PC-9 (cell line): Measurements from ENCODE around the gene CSAG3. TPM values are rescaled to one million over a fixed set of nuclear protein-coding genes. Genes with fewer than 3 reads are reported as not detected.
A peak's percentile ranks its signal among the peaks of the same experiment; 100 is the strongest.
"Not testable (repeated sequence)": the region's sequence is repeated elsewhere in the genome, so short reads cannot be mapped to it uniquely, and the experiment has no call there.

ENCODE experiments used
- BruUV-seq: library from RNA; stranded (reverse); fragments of 400-500 nt; replicated peaks from 2 replicates; lab custom pipeline; 2021; lab: Mats Ljungman, UMichigan
- CTCF ChIA-PET: fragments of 300-600 bp; sonication (Branson Sonifier 250); formaldehyde crosslinking; loops from one replicate; lab custom pipeline; 2022; ENCODE audit warnings: antibody characterized with exemption; lab: Charles Lee
- POLR2A ChIA-PET: fragments of 300-600 bp; sonication (Branson Sonifier 250); formaldehyde crosslinking; loops from one replicate; lab custom pipeline; 2022; ENCODE audit warnings: antibody characterized with exemption; ENCODE audit not compliant: unreplicated experiment; lab: Charles Lee
- DNase-seq, 2 experiments: peaks; one replicate each; pipeline versions ENCODE4 v3.0.0 to v3.0.0-alpha.2; 2015 to 2022; ENCODE audit warnings: mixed read lengths in 1 of 2
- H2AFZ ChIP-seq: fragments of 200-600 bp; sonication (generic); 2 replicates; pipeline ENCODE4 v1.8.1; 2017; ENCODE audit warnings: antibody characterized with exemption
- H3F3A ChIP-seq: fragments of 200-600 bp; sonication (generic); 2 replicates; pipeline ENCODE4 v1.8.1; 2017; ENCODE audit warnings: antibody characterized with exemption, mild to moderate bottlenecking, low read depth; ENCODE audit not compliant: insufficient read depth
- H3K27ac ChIP-seq: fragments of 200-600 bp; sonication (generic); 2 replicates; pipeline ENCODE4 v1.6.1; 2016; ENCODE audit warnings: mixed run types
- H3K27me3 ChIP-seq: fragments of 200-600 bp; sonication (generic); 2 replicates; pipeline ENCODE4 v1.6.1; 2016; ENCODE audit warnings: low read depth, mixed run types; ENCODE audit not compliant: insufficient read depth
- H3K36me3 ChIP-seq: fragments of 200-600 bp; sonication (generic); 2 replicates; pipeline ENCODE4 v1.6.1; 2016; ENCODE audit warnings: low read depth, mixed run types
- H3K4me1 ChIP-seq: fragments of 200-600 bp; sonication (generic); replicated peaks from 2 replicates; pipeline ENCODE4 v1.6.1; 2016; ENCODE audit warnings: mixed run types; ENCODE audit not compliant: insufficient read depth
- H3K4me2 ChIP-seq: fragments of 200-600 bp; sonication (generic); 2 replicates; pipeline ENCODE4 v1.6.1; 2017; ENCODE audit warnings: mixed run types
- H3K4me3 ChIP-seq: fragments of 200-600 bp; sonication (generic); 2 replicates; pipeline ENCODE4 v1.6.1; 2016; ENCODE audit warnings: mixed run types
- H3K79me2 ChIP-seq: fragments of 200-600 bp; sonication (generic); 2 replicates; pipeline ENCODE4 v1.6.1; 2017; ENCODE audit warnings: low read depth, mixed run types
- H3K9me2 ChIP-seq: fragments of 200-600 bp; sonication (generic); 2 replicates; pipeline ENCODE4 v1.8.1; 2017; ENCODE audit warnings: mild to moderate bottlenecking; ENCODE audit not compliant: insufficient read depth
- H3K9me3 ChIP-seq: fragments of 200-600 bp; sonication (generic); 2 replicates; pipeline ENCODE4 v1.8.1; 2016; ENCODE audit warnings: low read depth; ENCODE audit not compliant: insufficient read depth
- H4K20me1 ChIP-seq: fragments of 200-600 bp; sonication (generic); 2 replicates; pipeline ENCODE4 v1.8.1; 2017; ENCODE audit not compliant: insufficient read depth
- CTCF ChIP-seq: fragments of 200-600 bp; sonication (generic); conservative IDR thresholded peaks from 2 replicates; pipeline ENCODE4 v1.6.1; 2017; ENCODE audit warnings: mixed run types, antibody characterized with exemption, mild to moderate bottlenecking, moderate library complexity
- EZH2 ChIP-seq: fragments of 200-600 bp; sonication (generic); IDR thresholded peaks from 2 replicates; pipeline ENCODE4 v1.8.0; 2017; ENCODE audit warnings: antibody characterized with exemption, low read depth
- intact Hi-C: fragments of 100-400 bp; cut with micrococcal nuclease; formaldehyde crosslinking; loops from one replicate; pipeline ENCODE4 v1.10.0; 2022; ENCODE audit not compliant: unreplicated experiment
- total RNA-seq: library from RNA; stranded (reverse); gene quantifications from 2 replicates; pipeline ENCODE4 v1.2.3, GENCODE V29; 2021

Gene CSAG3
- total RNA-seq, 1 experiment from 2014 or later = 52.9 TPM

GRCh38 chrX:152735860-152736511, 23.0 kb upstream of the CSAG3 start:
- no peak for DNase-seq
- Histone ChIP-seq H3K9me2 (no peaks in the 10 kb centered on the region), H2AFZ (no peak overlapping the region), H3K36me3 (0 out of 2 replicates have a peak, but pooled peaks cover 3% of the 10 kb centered on the region), H3K79me2 (peaks cover 43% of the 10 kb centered on the region), H3K4me2 (no peak overlapping the region), H3F3A (0 out of 2 replicates have a peak, but pooled peaks cover 2% of the 10 kb centered on the region), H3K9me3 (no peaks in the 10 kb centered on the region), H3K4me1 (peaks cover 10% of the 10 kb centered on the region; the same call in 1 of the 2 replicates), H4K20me1 (peaks cover 4% of the 10 kb centered on the region; the same call in 1 of the 2 replicates), H3K27me3 (no peaks in the 10 kb centered on the region; the same call in 1 of the 2 replicates), H3K4me3 (no peak overlapping the region), H3K27ac (no peak overlapping the region)
- POLR2A ChIA-PET = no interaction called here
- intact Hi-C loops = no loop called here
- TF ChIP-seq EZH2 = no peak
- TF ChIP-seq CTCF = no peak
- no TSS peak for BruUV-seq
- CTCF ChIA-PET = no interaction called here

GRCh38 chrX:152736528-152736927, 22.5 kb upstream of the CSAG3 start:
- POLR2A ChIA-PET, intact Hi-C loops, BruUV-seq, DNase-seq, H3K4me2 ChIP-seq, H2AFZ ChIP-seq, H3F3A ChIP-seq, H4K20me1 ChIP-seq, H3K27me3 ChIP-seq, H3K36me3 ChIP-seq, CTCF ChIA-PET, H3K27ac ChIP-seq, H3K4me3 ChIP-seq, H3K9me3 ChIP-seq, H3K9me2 ChIP-seq: not testable (repeated sequence)
- H3K4me1 ChIP-seq = peaks cover 10% of the 10 kb centered on the region; the same call in 1 of the 2 replicates
- H3K79me2 ChIP-seq = peaks cover 43% of the 10 kb centered on the region

- TF ChIP-seq EZH2 = no peak
- no peak for TF ChIP-seq CTCF
- intact Hi-C loops = no loop called here
- no peak overlapping the region for H3K4me3 ChIP-seq
- ChIA-PET POLR2A (no interaction called here), CTCF (no interaction called here)
- no peaks in the 10 kb centered on the region for H3K4me1 ChIP-seq
- peaks cover 4% of the 10 kb centered on the region; the same call in 1 of the 2 replicates for H4K20me1 ChIP-seq
- no TSS peak for BruUV-seq
- 0 out of 2 replicates have a peak, but pooled peaks cover 3% of the 10 kb centered on the region for H3K36me3 ChIP-seq
- H3K79me2 ChIP-seq = peaks cover 33% of the 10 kb centered on the region
- peak in 1 of 2 experiments; percentile 22 for DNase-seq
- no peak overlapping the region for H3K27ac ChIP-seq
- 0 out of 2 replicates have a peak, but pooled peaks cover 6% of the 10 kb centered on the region for H3F3A ChIP-seq
- no peaks in the 10 kb centered on the region; the same call in 1 of the 2 replicates for H3K27me3 ChIP-seq
- H3K4me2 ChIP-seq = no peak overlapping the region
- H2AFZ ChIP-seq = no peak overlapping the region
- H3K9me2 ChIP-seq = no peaks in the 10 kb centered on the region
- no peaks in the 10 kb centered on the region for H3K9me3 ChIP-seq
These were observed 20.5 kb upstream of the CSAG3 start for GRCh38 chrX:152738560-152738959.

GRCh38 chrX:152753686-152754650, 5.0 kb upstream of the CSAG3 start, which contains the start of gene MAGEA2:
Gene MAGEA2, minus strand, starts transcription at chrX:152753842. Its CDS starts 2,479 bp downstream, at chrX:152751363.
- intact Hi-C loops = not testable (repeated sequence)

GRCh38 chrX:152754871-152755270, 4.1 kb upstream of the CSAG3 start:
- CTCF ChIA-PET, H3K27me3 ChIP-seq, H3K4me2 ChIP-seq, POLR2A ChIA-PET, H3K27ac ChIP-seq, H3F3A ChIP-seq, H3K4me1 ChIP-seq, H3K9me3 ChIP-seq, BruUV-seq, H3K36me3 ChIP-seq, H3K9me2 ChIP-seq, DNase-seq, H4K20me1 ChIP-seq, H3K4me3 ChIP-seq, H3K79me2 ChIP-seq, H2AFZ ChIP-seq, intact Hi-C loops: not testable (repeated sequence)

More at GRCh38 chrX:152753686-152754650, 5.0 kb upstream of the CSAG3 start, which contains the start of gene MAGEA2:
- H3F3A ChIP-seq, DNase-seq, BruUV-seq, H3K4me2 ChIP-seq, H3K4me1 ChIP-seq, H3K79me2 ChIP-seq, H3K36me3 ChIP-seq, H2AFZ ChIP-seq, H3K27ac ChIP-seq, POLR2A ChIA-PET, H3K9me2 ChIP-seq, CTCF ChIA-PET, H4K20me1 ChIP-seq, H3K9me3 ChIP-seq, H3K27me3 ChIP-seq, H3K4me3 ChIP-seq: not testable (repeated sequence)
